Measurements from ENCODE around the gene TRIM26.
A peak's percentile ranks its signal among the peaks of the same experiment; 100 is the strongest.

TRIM26 gene

DNA sequence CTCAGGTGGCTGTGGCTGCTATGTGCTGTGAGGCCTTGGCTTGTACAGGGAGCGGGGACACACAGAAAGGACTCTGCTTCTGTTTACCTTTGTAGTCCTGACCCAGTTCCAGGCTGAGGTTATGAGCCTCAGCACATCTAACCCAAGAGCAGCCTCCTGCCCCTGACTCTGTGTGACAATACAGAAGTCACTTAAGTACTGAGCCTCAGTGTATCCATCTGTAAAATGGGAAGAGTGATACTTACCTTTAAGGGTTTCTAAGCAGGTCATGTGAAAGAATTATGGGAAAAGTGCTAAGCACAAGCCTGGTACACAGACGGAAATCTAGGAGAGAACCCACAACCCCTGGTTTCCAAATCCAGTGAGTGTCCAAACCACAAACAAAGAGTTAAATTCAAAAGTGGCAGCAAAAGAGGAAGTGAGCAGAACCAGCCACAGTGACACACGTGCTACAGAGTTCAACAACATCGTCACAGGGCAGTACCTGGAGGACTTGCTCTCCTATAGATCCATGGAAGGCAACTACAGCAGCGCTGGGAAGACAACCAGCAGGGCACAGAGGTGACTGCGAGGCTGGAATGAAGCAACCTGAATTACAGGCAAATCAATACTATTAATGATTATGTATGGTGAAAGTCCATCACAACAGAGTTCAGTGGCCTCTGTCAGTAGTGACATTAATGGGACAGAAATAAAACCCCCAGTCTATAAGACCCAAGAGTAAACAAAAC, 12.5 kb downstream of the TRIM26 start:
- Histone ChIP-seq H3K79me2 (ENCODE audit: control insufficient read depth, low read length) (peaks cover 52% of the 10 kb centered on the region), H3K27me3 (ENCODE audit: control insufficient read depth, low read length) (no peaks in the 10 kb centered on the region), H3K4me3 (ENCODE audit: low read length) (peak overlapping the region; percentile 50), H3K4me1 (ENCODE audit: control insufficient read depth, low read length) (peaks cover 37% of the 10 kb centered on the region), H3K9me2 (replicated peaks; ENCODE audit: control insufficient read depth, low read length) (no peaks in the 10 kb centered on the region), H3K4me2 (ENCODE audit: low read length) (peak overlapping the region; percentile 70), H4K20me1 (ENCODE audit: control insufficient read depth, insufficient read depth, low read depth, low read length) (peaks cover 7% of the 10 kb centered on the region), H3F3A (ENCODE audit: control insufficient read depth, insufficient read depth) (no peaks in the 10 kb centered on the region; the same call in 1 of the 2 replicates), H3K9me3 (ENCODE audit: control insufficient read depth, insufficient read depth, low read length) (no peaks in the 10 kb centered on the region), H3K27ac (ENCODE audit: low read depth, low read length) (peak overlapping the region; percentile 35), H3K36me3 (ENCODE audit: control insufficient read depth, low read length) (peaks cover 73% of the 10 kb centered on the region)
- TF ChIP-seq, protein P1, sequence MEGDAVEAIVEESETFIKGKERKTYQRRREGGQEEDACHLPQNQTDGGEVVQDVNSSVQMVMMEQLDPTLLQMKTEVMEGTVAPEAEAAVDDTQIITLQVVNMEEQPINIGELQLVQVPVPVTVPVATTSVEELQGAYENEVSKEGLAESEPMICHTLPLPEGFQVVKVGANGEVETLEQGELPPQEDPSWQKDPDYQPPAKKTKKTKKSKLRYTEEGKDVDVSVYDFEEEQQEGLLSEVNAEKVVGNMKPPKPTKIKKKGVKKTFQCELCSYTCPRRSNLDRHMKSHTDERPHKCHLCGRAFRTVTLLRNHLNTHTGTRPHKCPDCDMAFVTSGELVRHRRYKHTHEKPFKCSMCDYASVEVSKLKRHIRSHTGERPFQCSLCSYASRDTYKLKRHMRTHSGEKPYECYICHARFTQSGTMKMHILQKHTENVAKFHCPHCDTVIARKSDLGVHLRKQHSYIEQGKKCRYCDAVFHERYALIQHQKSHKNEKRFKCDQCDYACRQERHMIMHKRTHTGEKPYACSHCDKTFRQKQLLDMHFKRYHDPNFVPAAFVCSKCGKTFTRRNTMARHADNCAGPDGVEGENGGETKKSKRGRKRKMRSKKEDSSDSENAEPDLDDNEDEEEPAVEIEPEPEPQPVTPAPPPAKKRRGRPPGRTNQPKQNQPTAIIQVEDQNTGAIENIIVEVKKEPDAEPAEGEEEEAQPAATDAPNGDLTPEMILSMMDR (IDR thresholded peaks at IDR 0.05; ENCODE audit: low read depth, low read length, poor library complexity, severe bottlenecking): no peak
- TF ChIP-seq EZH2phosphoT487 (IDR thresholded peaks at IDR 0.05; ENCODE audit: borderline replicate concordance, low read length): no peak

DNA sequence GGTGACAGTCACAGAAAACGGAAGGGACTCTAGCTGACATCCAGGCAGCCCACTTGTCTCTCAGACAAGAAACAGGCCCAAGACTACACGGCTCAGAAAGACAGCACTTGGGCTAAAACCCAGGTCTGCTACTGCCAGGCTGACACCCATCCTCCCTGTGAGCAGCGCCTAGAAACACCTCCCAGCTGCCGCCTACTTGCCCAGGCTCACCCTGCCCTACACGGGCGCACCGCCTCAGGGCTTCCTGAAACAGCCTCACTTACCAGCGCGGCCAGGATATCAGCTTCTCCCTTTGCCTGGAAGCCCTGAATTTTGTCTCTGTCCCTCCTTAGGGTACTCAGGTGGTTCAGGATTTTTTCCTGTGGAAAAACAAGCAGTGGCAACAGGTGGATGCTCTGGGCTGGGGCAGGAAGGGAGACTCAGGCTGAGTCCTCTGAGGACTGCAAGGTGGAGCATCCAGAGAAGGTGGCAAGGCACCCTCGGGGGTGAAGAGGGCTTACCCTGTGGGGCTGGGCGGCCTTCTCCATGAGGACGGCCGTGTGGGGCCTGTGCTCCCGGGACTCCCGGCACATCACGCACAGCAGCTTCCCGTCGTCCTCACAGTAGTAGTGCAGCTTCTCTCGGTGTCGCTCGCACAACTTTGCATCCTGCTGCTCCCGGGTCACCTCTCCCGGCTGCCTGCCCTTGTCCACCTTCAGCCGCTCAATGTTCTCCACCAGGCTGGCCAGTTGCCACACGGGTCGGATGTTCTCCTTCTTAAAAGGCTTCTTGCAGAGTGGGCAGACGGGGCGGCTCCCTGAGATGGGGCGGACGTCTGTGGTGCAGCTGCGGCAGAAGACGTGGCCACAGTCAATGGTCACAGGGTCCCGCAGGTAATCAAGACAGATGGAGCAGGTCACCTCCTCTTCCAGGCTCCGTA, 14.8 kb downstream of the TRIM26 start:
- Histone ChIP-seq H4K20me1 (ENCODE audit: control insufficient read depth, insufficient read depth, low read depth, low read length) (peaks cover 7% of the 10 kb centered on the region), H3K36me3 (ENCODE audit: control insufficient read depth, low read length) (peaks cover 79% of the 10 kb centered on the region)

DNA sequence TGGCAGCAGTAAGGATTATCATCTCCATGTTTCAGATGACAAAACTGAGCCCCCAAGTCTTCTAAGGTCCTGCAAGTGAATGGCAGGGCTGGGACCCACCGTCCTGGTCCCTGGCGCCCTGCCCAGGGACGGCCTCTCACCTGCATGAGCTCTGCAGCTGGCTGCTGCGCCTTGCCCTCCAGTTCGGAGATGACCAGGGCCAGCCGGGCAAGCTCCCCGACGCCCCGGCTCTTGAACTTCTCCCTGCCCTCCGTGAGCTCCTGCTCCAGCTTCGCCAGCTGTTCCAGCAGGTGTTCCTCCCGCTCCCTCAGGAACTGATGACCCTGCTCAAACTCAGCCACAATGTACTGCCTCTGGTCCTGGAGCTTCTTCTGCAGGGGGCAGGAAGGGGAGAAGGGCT, 16.8 kb downstream of the TRIM26 start:
- Histone ChIP-seq H3K4me2 (ENCODE audit: low read length) (no peak overlapping the region), H3K4me3 (ENCODE audit: low read length) (no peak overlapping the region), H4K20me1 (ENCODE audit: control insufficient read depth, insufficient read depth, low read depth, low read length) (peaks cover 7% of the 10 kb centered on the region), H3K9me2 (replicated peaks; ENCODE audit: control insufficient read depth, low read length) (no peaks in the 10 kb centered on the region), H3F3A (ENCODE audit: control insufficient read depth, insufficient read depth) (no peaks in the 10 kb centered on the region), H3K36me3 (ENCODE audit: control insufficient read depth, low read length) (peaks cover 75% of the 10 kb centered on the region), H3K79me2 (ENCODE audit: control insufficient read depth, low read length) (peaks cover 19% of the 10 kb centered on the region), H3K4me1 (ENCODE audit: control insufficient read depth, low read length) (peaks cover 14% of the 10 kb centered on the region), H3K9me3 (ENCODE audit: control insufficient read depth, insufficient read depth, low read length) (no peaks in the 10 kb centered on the region), H3K27me3 (ENCODE audit: control insufficient read depth, low read length) (no peaks in the 10 kb centered on the region), H3K27ac (ENCODE audit: low read depth, low read length) (no peak overlapping the region)
- TF ChIP-seq, protein P1 (IDR thresholded peaks at IDR 0.05; ENCODE audit: low read depth, low read length, poor library complexity, severe bottlenecking): no peak
- no peak for TF ChIP-seq EZH2phosphoT487 (IDR thresholded peaks at IDR 0.05; ENCODE audit: borderline replicate concordance, low read length)

More for the DNA sequence above, 14.8 kb downstream of the TRIM26 start:
- H3K27me3 ChIP-seq (ENCODE audit: control insufficient read depth, low read length): no peaks in the 10 kb centered on the region
- H3K9me2 ChIP-seq (replicated peaks; ENCODE audit: control insufficient read depth, low read length): no peaks in the 10 kb centered on the region
- H3F3A ChIP-seq (ENCODE audit: control insufficient read depth, insufficient read depth): no peaks in the 10 kb centered on the region; the same call in 1 of the 2 replicates
- H3K9me3 ChIP-seq (ENCODE audit: control insufficient read depth, insufficient read depth, low read length): no peaks in the 10 kb centered on the region
- TF ChIP-seq EZH2phosphoT487 (IDR thresholded peaks at IDR 0.05; ENCODE audit: borderline replicate concordance, low read length): no peak
- TF ChIP-seq, protein P1 (IDR thresholded peaks at IDR 0.05; ENCODE audit: low read depth, low read length, poor library complexity, severe bottlenecking): no peak
- H3K4me1 ChIP-seq (ENCODE audit: control insufficient read depth, low read length): peaks cover 28% of the 10 kb centered on the region
- H3K4me3 ChIP-seq (ENCODE audit: low read length): no peak overlapping the region
- H3K79me2 ChIP-seq (ENCODE audit: control insufficient read depth, low read length): peaks cover 30% of the 10 kb centered on the region
- H3K27ac ChIP-seq (ENCODE audit: low read depth, low read length): no peak overlapping the region
- H3K4me2 ChIP-seq (ENCODE audit: low read length): no peak overlapping the region

Measured in DOHH2 (cell line).